HCEC 1CT (cell line): ENCODE results near the gene DTWD2.
"Not testable (repeated sequence)": the region's sequence is repeated elsewhere in the genome, so short reads cannot be mapped to it uniquely, and the experiment has no call there.

Experiments
- DNase-seq: peaks from one replicate; pipeline ENCODE4 v3.0.0-alpha.2; 2017

Gene DTWD2

GRCh38 chr5:118857700-118858099 is 130.6 kb downstream of the DTWD2 start:
- no peak for DNase-seq

DNA sequence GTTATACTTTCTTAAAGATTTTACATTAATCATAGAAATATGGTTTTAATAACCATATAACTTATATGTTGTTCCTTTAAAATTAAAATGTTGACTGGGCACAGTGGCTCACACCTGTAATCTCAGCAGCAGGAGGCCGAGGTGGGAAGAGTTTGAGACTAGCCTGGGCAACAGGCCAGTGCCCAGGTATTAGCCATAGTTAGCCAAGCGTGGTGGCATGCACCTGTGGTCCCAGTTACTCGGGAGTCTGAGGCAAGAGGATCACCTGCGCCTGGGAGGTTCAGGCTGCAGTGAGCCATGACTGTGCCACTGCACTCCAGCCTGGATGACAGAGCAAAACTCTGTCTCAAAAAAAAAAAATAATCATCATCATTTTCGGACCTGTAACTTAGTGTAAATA is 133.5 kb downstream of the DTWD2 start:
- DNase-seq: no peak

- DNase-seq: not testable (repeated sequence)
Observed at GRCh38 chr5:118851785-118852184, 136.6 kb downstream of the DTWD2 start.

DNA sequence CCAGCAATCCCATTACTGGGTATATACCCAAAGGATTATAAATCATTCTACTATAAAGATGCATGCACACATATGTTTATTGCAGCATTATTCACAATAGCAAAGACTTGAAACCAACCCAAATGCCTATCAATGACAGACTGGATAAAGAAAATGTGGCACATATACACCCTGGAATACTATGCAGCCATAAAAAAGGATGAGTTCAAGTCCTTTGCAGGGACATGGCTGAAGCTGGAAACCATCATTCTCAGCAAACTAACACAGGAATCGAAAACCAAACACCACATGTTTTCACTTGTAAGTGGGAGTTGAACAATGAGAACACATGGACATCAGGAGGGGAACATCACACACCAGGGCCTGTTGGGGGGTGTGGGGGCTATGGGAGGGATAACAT is 138.8 kb downstream of the DTWD2 start:
- DNase-seq: not testable (repeated sequence)

DNA sequence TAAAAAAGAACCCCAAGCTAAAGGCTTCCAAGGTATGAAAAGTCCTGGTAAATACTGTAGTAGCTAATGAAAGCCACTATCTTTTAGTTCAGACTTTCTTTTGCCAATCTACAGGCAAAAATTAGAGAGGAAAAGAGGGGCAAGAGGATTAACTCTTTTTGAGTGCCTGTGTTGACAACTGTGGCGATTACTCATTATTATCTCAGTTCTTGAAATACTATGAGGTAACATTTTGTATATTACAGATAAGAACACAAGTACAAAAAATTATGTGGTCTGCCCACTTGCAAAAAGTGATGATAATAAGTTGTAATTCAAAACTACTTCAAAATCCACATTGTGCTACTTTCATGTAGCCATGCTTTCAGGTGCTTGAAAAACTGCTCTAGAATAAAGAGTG is 144.0 kb downstream of the DTWD2 start:
- DNase-seq: no peak

- no peak for DNase-seq
Observed at GRCh38 chr5:118834710-118835109, 153.6 kb downstream of the DTWD2 start.

DNA sequence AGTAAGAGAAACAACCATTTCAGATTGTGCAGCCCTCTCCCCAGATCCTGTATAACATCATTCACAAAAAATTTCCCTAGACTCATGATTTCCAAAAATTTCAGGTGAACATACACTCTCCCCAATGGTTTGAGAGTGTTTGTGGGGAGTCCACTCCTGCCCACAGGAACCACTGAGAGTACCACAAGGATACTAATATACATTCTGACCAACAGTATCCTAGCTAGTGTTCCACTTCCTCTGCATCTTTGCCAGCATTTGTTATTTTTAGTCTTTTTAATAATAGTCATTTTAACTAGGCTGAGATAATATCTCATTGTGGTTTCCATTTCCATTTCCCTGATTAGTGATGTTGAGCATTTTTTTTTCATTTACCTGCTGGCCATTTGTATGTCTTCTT is 155.4 kb downstream of the DTWD2 start:
- no peak for DNase-seq

- DNase-seq: no peak
Observed at GRCh38 chr5:118825226-118825625, 163.1 kb downstream of the DTWD2 start.

GRCh38 chr5:118818604-118819003 is 169.7 kb downstream of the DTWD2 start:
- DNase-seq: no peak

DNA sequence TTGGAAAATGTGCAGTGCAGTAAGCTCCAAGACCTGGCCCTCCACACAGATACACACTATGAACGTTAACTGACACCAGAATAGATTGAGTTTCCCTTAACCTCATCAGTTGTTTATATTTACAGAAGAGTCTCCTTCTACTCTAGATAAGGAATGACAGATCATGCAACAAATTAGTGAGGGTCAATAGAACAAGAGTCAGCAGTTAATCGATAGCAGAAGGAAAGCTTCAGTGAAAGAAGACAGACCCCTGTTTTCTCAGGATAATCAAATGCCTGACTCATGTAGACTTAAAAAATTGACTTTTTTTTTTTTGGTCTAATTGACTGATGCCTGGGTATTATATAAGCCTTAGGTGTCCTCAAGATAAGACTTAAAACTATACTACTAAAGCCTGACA is 179.9 kb downstream of the DTWD2 start:
- no peak for DNase-seq

DNA sequence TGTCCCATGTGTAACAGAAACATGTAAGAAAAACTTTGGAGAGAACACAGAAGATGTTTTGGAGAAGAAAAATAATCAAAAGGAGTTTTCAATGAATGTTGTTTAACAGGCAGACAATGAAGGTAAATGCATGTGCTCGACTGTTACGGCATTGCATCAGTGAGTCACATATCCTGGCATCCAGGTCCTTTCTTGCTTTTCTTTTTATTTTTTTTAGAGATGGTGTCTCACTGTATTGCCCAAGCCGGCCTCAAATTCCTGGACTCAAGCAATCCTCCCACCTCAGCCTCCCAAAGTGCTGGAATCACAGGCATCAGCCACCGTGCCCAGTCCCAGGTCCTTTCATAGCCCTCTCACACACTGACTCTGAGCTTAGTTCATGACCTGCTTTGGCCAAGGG is 181.8 kb downstream of the DTWD2 start:
- DNase-seq: no peak

GRCh38 chr5:118802335-118802734 is 186.0 kb downstream of the DTWD2 start:
- no peak for DNase-seq

DNA sequence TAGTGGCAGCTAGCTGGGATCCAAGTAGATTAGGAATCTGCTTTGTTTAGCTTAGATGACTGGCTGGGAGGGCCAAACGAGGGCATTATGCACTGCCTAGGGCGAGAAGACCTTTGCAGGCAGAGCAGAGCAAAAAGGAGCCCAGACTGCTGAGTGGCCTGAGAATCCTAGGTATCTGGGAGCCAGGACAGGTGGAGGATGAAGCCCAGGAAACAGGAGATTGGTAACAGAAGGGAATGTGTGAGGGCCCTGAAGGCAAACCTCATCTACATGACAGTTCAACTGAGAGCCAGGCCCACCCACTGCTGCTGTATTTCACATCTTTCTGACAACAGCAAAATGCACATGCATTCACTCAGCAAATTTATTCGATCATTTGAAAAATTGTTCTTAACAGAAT is 192.3 kb downstream of the DTWD2 start:
- DNase-seq: no peak

DNA sequence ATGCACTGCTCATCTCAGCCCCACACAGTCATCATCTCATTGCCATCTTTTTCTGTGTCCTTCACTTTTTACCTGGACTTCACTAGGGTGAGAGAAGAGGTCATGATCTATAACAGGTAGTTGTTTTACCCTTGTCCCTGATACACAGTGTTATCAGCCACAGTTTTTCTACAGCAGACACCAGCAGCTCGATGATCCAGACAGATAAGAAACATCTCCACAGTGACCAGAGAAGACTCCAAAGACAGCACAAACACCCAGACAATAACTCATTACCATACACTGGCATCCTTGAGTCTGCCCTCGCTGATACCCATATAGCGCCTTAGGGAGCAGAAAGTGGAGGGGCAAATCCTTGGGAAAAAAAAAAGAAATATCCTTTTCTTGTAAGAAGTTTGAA is 194.1 kb downstream of the DTWD2 start:
- DNase-seq: no peak

- DNase-seq: no peak
Observed at GRCh38 chr5:118793652-118794051, 194.7 kb downstream of the DTWD2 start.

GRCh38 chr5:118793091-118793490 is 195.3 kb downstream of the DTWD2 start:
- no peak for DNase-seq

DNA sequence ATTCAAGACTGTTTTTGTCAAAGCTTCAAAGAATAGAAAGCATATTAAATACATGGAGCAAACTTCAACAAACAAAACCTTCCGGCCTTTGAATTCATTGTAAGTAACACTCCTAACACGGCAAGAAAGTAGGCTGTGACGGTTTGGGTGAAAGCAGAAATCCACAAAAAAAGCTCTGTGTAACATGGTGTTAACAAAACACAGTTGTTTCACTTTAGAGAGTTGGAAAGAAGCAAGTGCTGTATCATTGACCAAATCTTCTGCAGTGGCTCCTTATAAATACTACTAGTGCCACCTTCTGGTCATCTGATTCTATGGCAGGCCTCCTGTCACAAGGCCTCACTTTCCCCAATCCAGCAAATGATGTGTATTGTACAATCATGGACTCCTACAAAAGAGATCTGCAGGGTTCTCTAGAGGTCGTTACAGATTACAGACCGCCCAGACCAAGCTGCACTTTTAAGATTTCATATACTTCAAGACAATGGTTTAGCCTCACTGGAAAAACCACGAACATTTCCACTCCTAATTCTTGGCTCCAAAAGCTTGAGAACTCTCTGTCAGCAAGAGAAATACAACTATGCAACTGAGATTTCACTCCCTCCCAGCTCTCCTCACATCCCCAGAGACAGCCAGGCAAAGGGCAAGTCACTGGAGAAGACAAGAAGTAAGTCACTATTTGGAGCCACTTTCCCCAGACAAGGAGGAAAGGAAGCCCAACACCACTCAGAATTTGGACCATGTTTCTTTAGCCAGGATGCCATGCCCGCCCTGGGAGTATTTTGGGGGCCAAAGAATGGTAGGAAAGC is 196.2 kb downstream of the DTWD2 start:
- peak; percentile 79 for DNase-seq

DNA sequence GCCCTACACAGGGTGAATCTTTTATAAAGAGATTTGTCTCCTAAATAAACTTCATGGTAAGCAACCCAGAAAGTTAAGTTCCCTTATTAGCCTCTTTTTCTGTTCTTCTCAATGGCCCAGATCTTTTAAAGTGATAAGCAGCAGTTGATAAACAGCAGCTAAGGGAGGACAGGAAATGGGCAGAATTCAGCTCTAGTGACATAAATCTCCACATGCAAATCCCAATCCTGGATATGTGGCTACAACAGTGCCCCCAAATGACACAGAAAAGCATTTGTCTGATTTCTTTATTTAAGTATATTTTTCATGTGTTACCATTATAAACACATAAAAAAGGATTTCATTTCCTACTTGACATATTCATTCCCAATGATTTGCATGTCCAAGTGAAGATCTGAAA is 199.0 kb downstream of the DTWD2 start:
- DNase-seq: no peak

DNA sequence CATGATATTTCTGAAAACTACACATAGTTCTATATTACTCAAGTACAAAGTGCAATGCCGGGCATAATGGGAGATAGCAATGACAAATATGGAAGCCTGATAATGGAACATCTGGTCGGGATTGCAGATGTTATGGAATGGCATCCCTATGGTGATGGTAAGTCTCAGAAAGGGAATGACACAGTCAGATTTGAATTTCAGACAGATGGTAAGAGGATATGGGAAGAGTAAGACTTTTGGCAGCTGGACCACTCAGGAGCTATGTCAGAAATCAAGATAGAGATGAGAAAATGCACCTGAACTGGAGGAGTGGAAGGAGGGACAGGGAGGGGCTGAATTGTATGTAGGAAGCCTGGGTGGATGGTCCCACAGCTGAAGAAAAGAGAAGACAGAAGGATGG is 200.0 kb downstream of the DTWD2 start:
- DNase-seq: no peak
